ENCODE results near the gene KRT78.

KRT78 gene

DNA sequence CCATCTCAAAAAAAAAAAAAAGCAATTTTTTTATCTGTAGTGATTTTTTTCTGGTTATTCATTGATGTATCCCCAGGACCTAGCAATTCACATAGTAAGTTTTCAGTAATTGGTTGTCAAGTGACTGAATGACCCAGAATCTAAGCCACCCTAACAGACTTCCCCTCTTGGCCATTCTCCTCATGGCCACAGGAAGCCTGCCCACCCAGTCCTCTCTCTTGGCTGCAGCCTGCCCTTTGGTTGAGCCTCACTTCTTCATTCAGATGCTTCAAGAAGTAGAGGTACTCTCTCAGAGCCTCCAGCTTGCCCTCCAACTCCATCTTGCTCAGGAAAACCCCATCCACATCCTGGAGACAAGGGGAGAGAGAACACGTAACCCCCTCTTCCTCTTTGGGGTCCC is 2.8 kb downstream of the KRT78 start:
- no peak for DNase-seq (ENCODE audit: extremely low read depth, low read depth)
- TF ChIP-seq, protein P1, sequence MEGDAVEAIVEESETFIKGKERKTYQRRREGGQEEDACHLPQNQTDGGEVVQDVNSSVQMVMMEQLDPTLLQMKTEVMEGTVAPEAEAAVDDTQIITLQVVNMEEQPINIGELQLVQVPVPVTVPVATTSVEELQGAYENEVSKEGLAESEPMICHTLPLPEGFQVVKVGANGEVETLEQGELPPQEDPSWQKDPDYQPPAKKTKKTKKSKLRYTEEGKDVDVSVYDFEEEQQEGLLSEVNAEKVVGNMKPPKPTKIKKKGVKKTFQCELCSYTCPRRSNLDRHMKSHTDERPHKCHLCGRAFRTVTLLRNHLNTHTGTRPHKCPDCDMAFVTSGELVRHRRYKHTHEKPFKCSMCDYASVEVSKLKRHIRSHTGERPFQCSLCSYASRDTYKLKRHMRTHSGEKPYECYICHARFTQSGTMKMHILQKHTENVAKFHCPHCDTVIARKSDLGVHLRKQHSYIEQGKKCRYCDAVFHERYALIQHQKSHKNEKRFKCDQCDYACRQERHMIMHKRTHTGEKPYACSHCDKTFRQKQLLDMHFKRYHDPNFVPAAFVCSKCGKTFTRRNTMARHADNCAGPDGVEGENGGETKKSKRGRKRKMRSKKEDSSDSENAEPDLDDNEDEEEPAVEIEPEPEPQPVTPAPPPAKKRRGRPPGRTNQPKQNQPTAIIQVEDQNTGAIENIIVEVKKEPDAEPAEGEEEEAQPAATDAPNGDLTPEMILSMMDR (IDR thresholded peaks at IDR 0.05; ENCODE audit: low read depth, low read length): no peak

DNA sequence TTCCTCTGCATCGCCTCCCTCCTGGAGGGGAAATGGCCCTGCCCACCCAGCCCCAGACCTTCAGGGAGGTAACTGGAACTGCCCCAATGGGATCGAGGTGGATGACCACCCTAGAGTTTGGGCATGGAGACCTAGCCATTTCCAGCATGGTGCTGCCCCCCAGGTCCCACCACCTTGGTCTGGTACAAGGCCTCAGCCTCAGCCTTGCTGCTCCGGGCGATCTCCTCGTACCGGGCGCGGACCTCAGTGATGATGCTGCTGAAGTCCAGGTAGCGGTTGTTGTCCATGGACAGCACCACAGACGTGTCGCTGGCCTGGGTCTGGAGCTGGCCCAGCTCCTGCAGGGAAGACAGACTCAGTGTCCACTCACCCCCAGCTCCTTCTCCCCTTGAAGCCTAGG is 4.4 kb downstream of the KRT78 start:
- no peak for DNase-seq (ENCODE audit: extremely low read depth, low read depth)
- TF ChIP-seq, protein P1 (IDR thresholded peaks at IDR 0.05; ENCODE audit: low read depth, low read length): no peak

DNA sequence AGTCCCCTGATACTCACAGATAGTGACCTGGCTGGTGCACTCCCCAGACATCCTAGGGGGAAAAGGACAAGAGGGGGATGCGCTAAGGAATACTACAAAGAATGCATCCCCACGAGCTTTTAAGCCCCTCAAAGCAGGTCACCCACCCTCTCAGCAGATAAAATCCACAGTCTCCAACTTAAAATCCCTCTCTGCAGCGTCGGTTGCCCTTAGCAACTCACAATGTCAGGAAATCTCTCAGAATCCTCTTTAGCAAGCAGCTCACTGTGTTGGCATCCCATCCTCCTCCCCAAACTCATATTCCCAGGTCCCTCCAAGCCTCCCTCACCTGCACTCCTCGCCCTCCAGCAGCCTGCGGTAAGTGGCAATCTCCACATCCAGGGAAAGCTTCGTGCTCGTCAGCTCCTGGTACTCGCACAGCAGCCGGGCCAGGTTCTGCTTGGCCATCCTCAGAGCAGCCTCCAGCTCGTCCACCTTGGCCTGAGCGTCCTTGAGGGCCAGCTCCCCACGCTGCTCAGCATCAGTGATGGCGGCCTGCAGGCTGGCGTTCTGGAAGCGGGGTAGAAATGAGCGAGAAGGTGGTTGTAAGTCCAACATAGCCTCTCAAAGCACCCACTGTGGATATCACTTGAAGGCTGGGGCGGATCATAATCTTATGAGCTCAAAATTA is 9.2 kb downstream of the KRT78 start:
- DNase-seq (ENCODE audit: extremely low read depth, low read depth): no peak
- TF ChIP-seq, protein P1 (IDR thresholded peaks at IDR 0.05; ENCODE audit: low read depth, low read length): no peak

DNA sequence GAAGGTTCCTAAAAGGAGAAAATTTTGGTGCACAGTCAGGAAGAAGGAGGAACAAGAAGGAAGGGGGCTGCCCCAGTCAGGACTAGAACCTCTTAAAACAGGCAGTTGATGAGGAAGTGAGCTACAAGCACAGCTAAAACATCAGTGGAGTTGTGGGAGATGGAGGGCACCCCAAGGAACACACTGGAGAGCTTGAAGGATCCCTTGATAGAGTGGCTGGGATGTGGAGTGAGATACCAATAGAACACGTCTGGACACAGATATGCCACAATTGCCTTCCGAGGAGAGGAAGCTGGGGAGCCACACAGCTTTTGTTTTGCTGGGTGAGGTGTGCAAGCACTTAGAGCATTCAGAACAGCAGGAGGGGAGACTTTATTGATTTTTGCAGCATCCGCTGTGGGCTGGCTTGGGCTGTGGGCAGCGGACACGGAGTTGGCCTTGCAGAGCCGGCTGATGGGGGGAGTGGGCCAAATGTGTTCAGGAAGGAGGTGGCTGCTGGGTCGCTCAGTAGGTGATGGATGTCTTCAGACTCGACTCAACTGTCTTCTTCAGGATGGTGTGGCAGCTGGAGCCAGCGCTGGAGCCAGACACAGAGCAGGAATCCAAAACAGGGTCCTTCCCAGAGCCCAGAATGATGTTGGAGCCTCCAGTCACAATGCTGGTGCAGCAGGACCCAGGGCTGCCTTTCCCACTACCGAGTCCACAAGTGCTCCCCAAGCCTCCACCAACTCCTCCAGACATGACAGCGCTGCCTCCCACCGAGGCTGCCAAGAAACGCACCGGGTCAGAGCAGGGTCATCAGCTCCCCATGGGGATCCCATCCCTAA is 10.0 kb downstream of the KRT78 start:
- no peak for DNase-seq (ENCODE audit: extremely low read depth, low read depth)
- TF ChIP-seq, protein P1 (IDR thresholded peaks at IDR 0.05; ENCODE audit: low read depth, low read length): no peak

DNA sequence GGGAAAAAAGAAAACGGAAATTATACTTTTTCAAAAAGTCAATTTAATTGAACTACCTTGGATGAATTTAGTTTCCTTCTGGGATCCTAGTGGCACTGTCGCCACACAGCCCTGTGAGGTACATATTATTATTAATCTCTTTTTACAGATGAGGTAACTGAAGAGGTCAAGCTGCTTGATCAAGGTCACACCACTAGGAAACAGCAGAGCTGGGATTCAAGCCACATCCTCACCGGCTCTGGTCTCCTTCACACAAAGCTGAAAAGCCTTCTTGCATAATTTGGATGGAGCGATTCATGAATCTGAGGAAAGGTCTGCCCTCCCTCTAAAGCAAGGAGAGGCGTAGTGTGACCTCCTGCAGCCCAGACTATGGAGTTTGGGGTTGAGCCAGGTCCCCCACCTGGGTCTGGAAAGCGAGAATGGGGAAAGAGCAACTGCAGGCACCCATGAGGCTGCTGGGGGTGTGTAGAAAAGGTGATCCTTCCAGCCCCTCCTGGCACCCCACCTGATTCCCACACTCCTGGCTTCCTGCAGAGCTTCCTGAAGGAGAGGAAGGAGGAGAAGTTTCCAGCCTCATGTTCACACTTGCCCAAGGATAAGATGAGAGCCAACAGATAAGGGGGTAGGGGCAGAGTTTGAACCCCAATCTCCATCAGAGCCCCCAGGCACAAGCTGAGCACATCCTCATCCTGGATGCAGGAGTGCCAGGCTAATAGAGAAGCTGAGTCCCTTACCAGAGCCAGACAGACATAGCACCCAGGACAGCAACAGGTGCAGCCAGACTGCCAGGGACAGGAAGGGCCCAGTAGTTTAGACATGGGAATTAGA is 10.8 kb downstream of the KRT78 start:
- TF ChIP-seq, protein P1 (IDR thresholded peaks at IDR 0.05; ENCODE audit: low read depth, low read length): no peak
- no peak for DNase-seq (ENCODE audit: extremely low read depth, low read depth)

DNA sequence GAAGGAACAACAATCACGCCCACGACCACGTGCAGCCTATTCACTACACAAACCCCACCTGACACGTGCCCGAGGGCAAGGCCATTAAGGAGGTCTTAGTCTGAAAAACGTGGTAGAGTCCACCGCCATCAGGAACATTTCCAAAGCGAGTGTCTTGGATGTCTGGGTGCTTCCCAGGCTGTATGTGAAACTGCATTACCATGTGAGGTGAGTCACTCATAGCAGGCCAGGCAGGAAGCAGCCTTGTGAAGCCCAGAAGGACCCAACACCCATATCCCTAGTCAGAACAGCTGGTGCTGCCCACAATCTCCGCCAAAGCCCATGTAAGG is 11.4 kb downstream of the KRT78 start:
- no peak for DNase-seq (ENCODE audit: extremely low read depth, low read depth)
- TF ChIP-seq, protein P1 (IDR thresholded peaks at IDR 0.05; ENCODE audit: low read depth, low read length): no peak

Measured in AG09319 (cell line).